GM12801 (cell line): Measurements from ENCODE around the gene ZC3H4.

Experiments used
- CTCF ChIP-seq: IDR thresholded peaks from one replicate; pipeline ENCODE4 v1.5.1; 2011; ENCODE audit warnings: control low read depth; ENCODE audit not compliant: insufficient read length; ENCODE audit errors: extremely low read depth

The ZC3H4 gene

GRCh38 chr19:47019431-47020041 is 94.0 kb downstream of the ZC3H4 start, which contains the start of gene NPAS1:
TSS of gene NPAS1 (plus strand) at chr19:47019837. CDS start at chr19:47021048, 1,211 bp downstream.
- no peak for TF ChIP-seq CTCF

GRCh38 chr19:47018923-47019322 is 94.7 kb downstream of the ZC3H4 start:
- TF ChIP-seq CTCF: no peak
